ES-I3 (cell line): Measurements from ENCODE around the gene CEACAM16.
"Not testable (repeated sequence)": the region's sequence is repeated elsewhere in the genome, so short reads cannot be mapped to it uniquely, and the experiment has no call there.

Experiments
- H3K36me3 ChIP-seq: 2 replicates; pipeline ENCODE4 v1.6.1; 2013; ENCODE audit warnings: mild to moderate bottlenecking, low read length, control low read depth, moderate library complexity; ENCODE audit not compliant: insufficient read depth
- H3K4me1 ChIP-seq: 2 replicates; pipeline ENCODE4 v1.6.1; 2013; ENCODE audit warnings: mild to moderate bottlenecking, control low read depth, low read length; ENCODE audit not compliant: insufficient read depth
- H3K9ac ChIP-seq: 2 replicates; pipeline ENCODE4 v1.6.1; 2013; ENCODE audit warnings: low read depth, mild to moderate bottlenecking, low read length, moderate library complexity
- H3K9me3 ChIP-seq: 2 replicates; pipeline ENCODE4 v1.6.1; 2013; ENCODE audit warnings: mild to moderate bottlenecking, low read length, moderate library complexity; ENCODE audit not compliant: control insufficient read depth, insufficient read depth

CEACAM16 gene

GRCh38 chr19:44668985-44669764 is 29.8 kb upstream of the CEACAM16 start:
- no peak overlapping the region for H3K9ac ChIP-seq
- H3K36me3 ChIP-seq: no peaks in the 10 kb centered on the region
- no peaks in the 10 kb centered on the region for H3K4me1 ChIP-seq
- no peaks in the 10 kb centered on the region for H3K9me3 ChIP-seq

GRCh38 chr19:44670027-44670426 is 28.9 kb upstream of the CEACAM16 start:
- H3K36me3 ChIP-seq, H3K9me3 ChIP-seq, H3K9ac ChIP-seq, H3K4me1 ChIP-seq: not testable (repeated sequence)

GRCh38 chr19:44671400-44671799 is 27.6 kb upstream of the CEACAM16 start, which contains the start of gene CEACAM19:
CEACAM19 (plus strand) TSS chr19:44671482; CDS start chr19:44671932, 450 bp downstream.
- no peak within 1 kb of the TSS for H3K9ac ChIP-seq
- H3K36me3 ChIP-seq: no peaks in the 10 kb centered on the region
- H3K4me1 ChIP-seq: no peaks in the 10 kb centered on the region
- no peaks in the 10 kb centered on the region for H3K9me3 ChIP-seq

GRCh38 chr19:44672226-44672625 is 26.7 kb upstream of the CEACAM16 start:
- Histone ChIP-seq H3K9ac (no peak overlapping the region), H3K9me3 (no peaks in the 10 kb centered on the region), H3K36me3 (no peaks in the 10 kb centered on the region), H3K4me1 (no peaks in the 10 kb centered on the region)

- Histone ChIP-seq H3K4me1 (no peaks in the 10 kb centered on the region; the same call in 1 of the 2 replicates), H3K9me3 (no peaks in the 10 kb centered on the region), H3K36me3 (no peaks in the 10 kb centered on the region), H3K9ac (no peak overlapping the region)
Observed at GRCh38 chr19:44673510-44673909, 25.4 kb upstream of the CEACAM16 start.

- no peak overlapping the region for H3K9ac ChIP-seq
- no peaks in the 10 kb centered on the region for H3K36me3 ChIP-seq
- H3K4me1 ChIP-seq: no peaks in the 10 kb centered on the region; the same call in 1 of the 2 replicates
- no peaks in the 10 kb centered on the region for H3K9me3 ChIP-seq
Observed at GRCh38 chr19:44675521-44675920, 23.4 kb upstream of the CEACAM16 start.

- no peaks in the 10 kb centered on the region for H3K9me3 ChIP-seq
- no peaks in the 10 kb centered on the region; the same call in 1 of the 2 replicates for H3K4me1 ChIP-seq
- no peak overlapping the region; the same call in 1 of the 2 replicates for H3K9ac ChIP-seq
- H3K36me3 ChIP-seq: no peaks in the 10 kb centered on the region
Observed at GRCh38 chr19:44677019-44677811, 21.7 kb upstream of the CEACAM16 start.

- Histone ChIP-seq H3K9ac (no peak overlapping the region), H3K9me3 (no peaks in the 10 kb centered on the region), H3K4me1 (no peaks in the 10 kb centered on the region; the same call in 1 of the 2 replicates), H3K36me3 (no peaks in the 10 kb centered on the region)
Observed at GRCh38 chr19:44680536-44680935, 18.4 kb upstream of the CEACAM16 start.

- peaks cover 3% of the 10 kb centered on the region; the same call in 1 of the 2 replicates for H3K4me1 ChIP-seq
- H3K9me3 ChIP-seq: no peaks in the 10 kb centered on the region
- H3K9ac ChIP-seq: no peak overlapping the region
- no peaks in the 10 kb centered on the region for H3K36me3 ChIP-seq
Observed at GRCh38 chr19:44681992-44682790, 16.8 kb upstream of the CEACAM16 start.

GRCh38 chr19:44682807-44683206 is 16.1 kb upstream of the CEACAM16 start:
- peaks cover 3% of the 10 kb centered on the region; the same call in 1 of the 2 replicates for H3K4me1 ChIP-seq
- H3K9ac ChIP-seq: no peak overlapping the region

GRCh38 chr19:44683434-44684210 is 15.3 kb upstream of the CEACAM16 start:
- Histone ChIP-seq H3K36me3 (no peaks in the 10 kb centered on the region), H3K9ac (no peak overlapping the region), H3K4me1 (peaks cover 3% of the 10 kb centered on the region; the same call in 1 of the 2 replicates), H3K9me3 (no peaks in the 10 kb centered on the region)

More at GRCh38 chr19:44682807-44683206, 16.1 kb upstream of the CEACAM16 start:
- Histone ChIP-seq H3K9me3 (no peaks in the 10 kb centered on the region), H3K36me3 (no peaks in the 10 kb centered on the region)

GRCh38 chr19:44684396-44684795 is 14.6 kb upstream of the CEACAM16 start:
- H3K36me3 ChIP-seq, H3K4me1 ChIP-seq, H3K9ac ChIP-seq, H3K9me3 ChIP-seq: not testable (repeated sequence)
